PC-3 (cell line): ENCODE measurements around the gene CSRNP3. TPM values are rescaled to one million over a fixed set of nuclear protein-coding genes. Genes with fewer than 3 reads are reported as not detected.

Experiments used
- ATAC-seq: fragments of 200-7000 bp; cut with Tn5 transposase; 2 replicates; pipeline ENCODE4 v1.9.1; 2020; ENCODE audit warnings: mild to moderate bottlenecking, moderate library complexity
- BruUV-seq: library from RNA; stranded (reverse); fragments of 400-500 nt; replicated peaks from 2 replicates; lab custom pipeline; 2021; lab: Mats Ljungman, UMichigan
- CTCF ChIA-PET: fragments of 300-600 bp; sonication (Branson Sonifier 250); formaldehyde crosslinking; loops from one replicate; lab custom pipeline; 2022; ENCODE audit warnings: antibody characterized with exemption; lab: Charles Lee
- POLR2A ChIA-PET: fragments of 300-600 bp; sonication (Branson Sonifier 250); formaldehyde crosslinking; loops from one replicate; lab custom pipeline; 2022; ENCODE audit warnings: antibody characterized with exemption; ENCODE audit not compliant: unreplicated experiment; lab: Charles Lee
- DNase-seq: peaks from one replicate; pipeline ENCODE4 v3.0.0-alpha.2; 2015
- H2AFZ ChIP-seq: fragments of 300-600 bp; sonication (generic); 2 replicates; pipeline ENCODE4 v1.6.0; 2016; ENCODE audit warnings: antibody characterized with exemption, low read length
- H3F3A ChIP-seq: fragments of 300-600 bp; sonication (generic); one replicate; pipeline ENCODE4 v1.6.0; 2017; ENCODE audit warnings: antibody characterized with exemption, low read length, control low read depth, mild to moderate bottlenecking; ENCODE audit not compliant: unreplicated experiment
- H3K27ac ChIP-seq: fragments of 300-600 bp; sonication (generic); 2 replicates; pipeline ENCODE4 v1.5.1; 2016; ENCODE audit warnings: mild to moderate bottlenecking, low read length
- H3K27me3 ChIP-seq: fragments of 300-600 bp; sonication (generic); 2 replicates; pipeline ENCODE4 v1.6.1; 2016; ENCODE audit warnings: low read length, mixed read lengths
- H3K36me3 ChIP-seq: fragments of 300-600 bp; sonication (generic); 2 replicates; pipeline ENCODE4 v1.6.1; 2016; ENCODE audit warnings: low read depth, mixed run types, low read length, mixed read lengths
- H3K4me1 ChIP-seq: fragments of 300-600 bp; sonication (generic); 2 replicates; pipeline ENCODE4 v1.5.1; 2016; ENCODE audit warnings: low read length; ENCODE audit not compliant: insufficient read depth
- H3K4me2 ChIP-seq: fragments of 300-600 bp; sonication (generic); 2 replicates; pipeline ENCODE4 v1.6.0; 2016; ENCODE audit warnings: low read length
- H3K4me3 ChIP-seq: fragments of 300-600 bp; sonication (generic); 2 replicates; pipeline ENCODE4 v1.5.1; 2016; ENCODE audit warnings: mild to moderate bottlenecking, low read length, mixed read lengths
- H3K79me2 ChIP-seq: fragments of 300-600 bp; sonication (generic); 2 replicates; pipeline ENCODE4 v1.6.1; 2017; ENCODE audit warnings: low read length, mixed read lengths
- H3K9ac ChIP-seq: fragments of 300-600 bp; sonication (generic); 2 replicates; pipeline ENCODE4 v1.6.0; 2016; ENCODE audit warnings: mild to moderate bottlenecking, low read length
- H3K9me2 ChIP-seq: fragments of 300-600 bp; sonication (generic); replicated peaks from 2 replicates; pipeline ENCODE4 v1.6.1; 2016; ENCODE audit warnings: mixed run types, low read length, mixed read lengths
- H3K9me3 ChIP-seq: fragments of 300-600 bp; sonication (generic); 2 replicates; pipeline ENCODE4 v1.6.1; 2016; ENCODE audit warnings: low read length, mixed read lengths
- H4K20me1 ChIP-seq: fragments of 300-600 bp; sonication (generic); 2 replicates; pipeline ENCODE4 v1.6.1; 2016; ENCODE audit warnings: low read length, mixed read lengths
- CTCF ChIP-seq: fragments of 300-600 bp; sonication (generic); conservative IDR thresholded peaks from 2 replicates; pipeline ENCODE4 v1.5.1; 2017; ENCODE audit warnings: antibody characterized with exemption, low read depth, mild to moderate bottlenecking, low read length
- EZH2 ChIP-seq: fragments of 300-600 bp; sonication (generic); IDR thresholded peaks from one replicate; pipeline ENCODE4 v1.6.1; 2017; ENCODE audit warnings: antibody characterized with exemption, mild to moderate bottlenecking, low read length; ENCODE audit not compliant: unreplicated experiment
- EZH2phosphoT487 ChIP-seq: fragments of 300-600 bp; sonication (generic); IDR thresholded peaks from 2 replicates; pipeline ENCODE4 v1.6.1; 2018; ENCODE audit warnings: mild to moderate bottlenecking, antibody characterized with exemption, low read length, borderline replicate concordance
- intact Hi-C: fragments of 100-400 bp; cut with micrococcal nuclease; formaldehyde crosslinking; loops from 2 replicates; pipeline ENCODE4 v1.9.0; 2023
- total RNA-seq: library from RNA; depleted of rRNA; stranded (reverse); fragments of >200 nt; gene quantifications from 2 replicates; pipeline ENCODE4 v1.2.3, GENCODE V29; 2014

Gene CSRNP3
- total RNA-seq, 1 experiment from 2014 or later: 2.2 TPM

GRCh38 chr2:165632594-165632993 is 163.1 kb downstream of the CSRNP3 start:
- no peaks in the 10 kb centered on the region for H4K20me1 ChIP-seq
- no peaks in the 10 kb centered on the region for H3K9me2 ChIP-seq
- H2AFZ ChIP-seq: no peak overlapping the region
- ATAC-seq (no peak), DNase-seq (no peak)
- no peaks in the 10 kb centered on the region for H3K36me3 ChIP-seq
- no peak overlapping the region for H3K27ac ChIP-seq
- H3K4me2 ChIP-seq: no peak overlapping the region
- H3F3A ChIP-seq: no peaks in the 10 kb centered on the region
- peaks cover 8% of the 10 kb centered on the region; the same call in 1 of the 2 replicates for H3K4me1 ChIP-seq
- H3K9me3 ChIP-seq: no peaks in the 10 kb centered on the region
- BruUV-seq: no TSS peak
- no peaks in the 10 kb centered on the region for H3K79me2 ChIP-seq
- H3K4me3 ChIP-seq: no peak overlapping the region
- no peak overlapping the region for H3K9ac ChIP-seq
- CTCF ChIA-PET: no interaction called here
- intact Hi-C loops: no loop called here
- TF ChIP-seq EZH2phosphoT487: no peak
- TF ChIP-seq EZH2: no peak
- no peak for TF ChIP-seq CTCF
- POLR2A ChIA-PET: no interaction called here
- H3K27me3 ChIP-seq: no peaks in the 10 kb centered on the region

- ChIA-PET CTCF (no interaction called here), POLR2A (no interaction called here)
- Histone ChIP-seq H2AFZ (no peak overlapping the region), H3K4me3 (no peak overlapping the region), H3K9me2 (no peaks in the 10 kb centered on the region), H3K79me2 (no peaks in the 10 kb centered on the region), H4K20me1 (no peaks in the 10 kb centered on the region), H3K27me3 (no peaks in the 10 kb centered on the region), H3K9ac (no peak overlapping the region), H3K4me2 (no peak overlapping the region), H3K36me3 (no peaks in the 10 kb centered on the region), H3K9me3 (no peaks in the 10 kb centered on the region), H3F3A (no peaks in the 10 kb centered on the region), H3K4me1 (peaks cover 8% of the 10 kb centered on the region; the same call in 1 of the 2 replicates), H3K27ac (no peak overlapping the region)
- BruUV-seq: no TSS peak
- ATAC-seq (no peak), DNase-seq (no peak)
- TF ChIP-seq EZH2: no peak
- TF ChIP-seq EZH2phosphoT487: no peak
- no peak for TF ChIP-seq CTCF
- intact Hi-C loops: no loop called here
Measured at GRCh38 chr2:165633431-165633830, 163.9 kb downstream of the CSRNP3 start.

GRCh38 chr2:165634282-165634681 is 164.8 kb downstream of the CSRNP3 start:
- Histone ChIP-seq H3K4me3 (no peak overlapping the region), H3K9me2 (no peaks in the 10 kb centered on the region), H3K36me3 (no peaks in the 10 kb centered on the region), H3K9me3 (no peaks in the 10 kb centered on the region), H3K79me2 (no peaks in the 10 kb centered on the region), H3K27ac (no peak overlapping the region), H3K4me2 (no peak overlapping the region), H3K27me3 (no peaks in the 10 kb centered on the region), H3K4me1 (peaks cover 8% of the 10 kb centered on the region; the same call in 1 of the 2 replicates), H2AFZ (no peak overlapping the region), H4K20me1 (no peaks in the 10 kb centered on the region), H3F3A (no peaks in the 10 kb centered on the region), H3K9ac (no peak overlapping the region)
- ATAC-seq: no peak
- no TSS peak for BruUV-seq
- intact Hi-C loops: no loop called here
- DNase-seq: no peak
- CTCF ChIA-PET: no interaction called here
- POLR2A ChIA-PET: no interaction called here
- TF ChIP-seq EZH2phosphoT487 (no peak), EZH2 (no peak), CTCF (no peak)
